Activated CD8-positive, alpha-beta T cell treated with anti-CD3 and anti-CD28 coated beads for 36 hours (primary cell): ENCODE data around the gene MARS1. TPM values are rescaled to one million over a fixed set of nuclear protein-coding genes. Genes with fewer than 3 reads are reported as not detected.
A peak's percentile ranks its signal among the peaks of the same experiment; 100 is the strongest.

ENCODE experiments used
- ATAC-seq: fragments of 200-7000 bp; cut with Tn5 transposase; one replicate; pipeline ENCODE4 v1.10.0; 2021; ENCODE audit warnings: mild to moderate bottlenecking, moderate library complexity
- CTCF ChIA-PET: fragments of 350-600 bp; sonication (Branson Sonifier 250); formaldehyde crosslinking; loops from one replicate; lab custom pipeline; 2021; ENCODE audit warnings: antibody characterized with exemption; lab: Charles Lee
- POLR2A ChIA-PET: fragments of 350-600 bp; sonication (Branson Sonifier 250); formaldehyde crosslinking; loops from one replicate; lab custom pipeline; 2021; ENCODE audit warnings: antibody characterized with exemption; lab: Charles Lee
- DNase-seq: peaks from one replicate; pipeline ENCODE4 v3.0.0-alpha.2; 2020
- H3K27ac Mint-ChIP-seq: one replicate; pipeline ENCODE4 v1.8.0; 2021; ENCODE audit warnings: mild to moderate bottlenecking, mixed read lengths
- H3K27me3 Mint-ChIP-seq: one replicate; pipeline ENCODE4 v1.8.0; 2021; ENCODE audit warnings: mixed read lengths
- H3K36me3 Mint-ChIP-seq: one replicate; pipeline ENCODE4 v1.8.0; 2021; ENCODE audit warnings: low read depth, mixed read lengths
- H3K4me1 Mint-ChIP-seq: one replicate; pipeline ENCODE4 v1.8.0; 2021; ENCODE audit warnings: low read depth, mixed read lengths
- H3K4me3 Mint-ChIP-seq: one replicate; pipeline ENCODE4 v1.8.0; 2021; ENCODE audit warnings: mild to moderate bottlenecking, moderate library complexity, mixed read lengths
- H3K9me3 Mint-ChIP-seq: one replicate; pipeline ENCODE4 v1.8.0; 2021; ENCODE audit warnings: mixed read lengths
- intact Hi-C: fragments of 100-400 bp; cut with micrococcal nuclease; formaldehyde crosslinking; loops from one replicate; pipeline ENCODE4 v1.10.0; 2022
- total RNA-seq, 2 experiments: library from RNA; stranded (reverse); gene quantifications; one replicate each; pipeline ENCODE4 v1.2.3, GENCODE V29; 2021
- TF ChIP-seq, protein P1 (sequence below): fragments of 200-600 bp; IDR thresholded peaks from one replicate; pipeline ENCODE4 v1.8.0; 2022; ENCODE audit warnings: antibody characterized with exemption, mild to moderate bottlenecking

MARS1 gene
- total RNA-seq, 2 experiments from 2014 or later: 343 to 345 TPM

DNA sequence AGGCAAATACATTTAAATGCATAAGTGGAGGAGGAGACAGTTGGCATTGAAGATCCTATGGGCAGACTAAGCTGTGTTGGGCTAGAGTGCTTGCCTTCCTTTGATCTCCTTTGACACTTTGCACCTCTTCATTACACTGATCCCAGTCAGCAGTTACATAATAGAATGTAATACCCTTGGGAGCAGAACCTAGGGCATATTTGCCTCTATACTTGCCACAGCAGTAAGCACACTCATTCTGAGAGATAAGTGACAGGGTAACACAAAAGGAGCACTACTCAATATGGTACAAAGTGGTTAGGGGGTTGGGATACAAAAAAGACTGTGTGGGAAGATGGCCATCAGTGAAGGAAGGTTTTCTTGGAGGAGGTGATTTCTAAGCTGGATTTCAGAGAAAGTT, 9.0 kb downstream of the MARS1 start:
- H3K27me3 Mint-ChIP-seq: no peaks in the 10 kb centered on the region
- peaks cover 74% of the 10 kb centered on the region for H3K36me3 Mint-ChIP-seq
- DNase-seq (no peak), ATAC-seq (no peak)
- POLR2A ChIA-PET: interaction anchor here (0.6 to 1.8 kb wide), 7 partner anchors 8 to 38 kb away, joined by 3 to 11 read pairs (median 4); no protein-coding TSS in a partner anchor
- H3K4me1 Mint-ChIP-seq: peaks cover 8% of the 10 kb centered on the region
- H3K9me3 Mint-ChIP-seq: peaks cover 2% of the 10 kb centered on the region
- H3K27ac Mint-ChIP-seq: peak overlapping the region; percentile 53
- TF ChIP-seq, protein P1, sequence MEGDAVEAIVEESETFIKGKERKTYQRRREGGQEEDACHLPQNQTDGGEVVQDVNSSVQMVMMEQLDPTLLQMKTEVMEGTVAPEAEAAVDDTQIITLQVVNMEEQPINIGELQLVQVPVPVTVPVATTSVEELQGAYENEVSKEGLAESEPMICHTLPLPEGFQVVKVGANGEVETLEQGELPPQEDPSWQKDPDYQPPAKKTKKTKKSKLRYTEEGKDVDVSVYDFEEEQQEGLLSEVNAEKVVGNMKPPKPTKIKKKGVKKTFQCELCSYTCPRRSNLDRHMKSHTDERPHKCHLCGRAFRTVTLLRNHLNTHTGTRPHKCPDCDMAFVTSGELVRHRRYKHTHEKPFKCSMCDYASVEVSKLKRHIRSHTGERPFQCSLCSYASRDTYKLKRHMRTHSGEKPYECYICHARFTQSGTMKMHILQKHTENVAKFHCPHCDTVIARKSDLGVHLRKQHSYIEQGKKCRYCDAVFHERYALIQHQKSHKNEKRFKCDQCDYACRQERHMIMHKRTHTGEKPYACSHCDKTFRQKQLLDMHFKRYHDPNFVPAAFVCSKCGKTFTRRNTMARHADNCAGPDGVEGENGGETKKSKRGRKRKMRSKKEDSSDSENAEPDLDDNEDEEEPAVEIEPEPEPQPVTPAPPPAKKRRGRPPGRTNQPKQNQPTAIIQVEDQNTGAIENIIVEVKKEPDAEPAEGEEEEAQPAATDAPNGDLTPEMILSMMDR: no peak
- H3K4me3 Mint-ChIP-seq: no peak overlapping the region
- CTCF ChIA-PET: interaction anchor here (2.0 kb wide), 1 partner anchor 38 kb away, joined by 5 read pairs; the partner anchor contains the start of gene GLI1
- intact Hi-C loops: no loop called here

DNA sequence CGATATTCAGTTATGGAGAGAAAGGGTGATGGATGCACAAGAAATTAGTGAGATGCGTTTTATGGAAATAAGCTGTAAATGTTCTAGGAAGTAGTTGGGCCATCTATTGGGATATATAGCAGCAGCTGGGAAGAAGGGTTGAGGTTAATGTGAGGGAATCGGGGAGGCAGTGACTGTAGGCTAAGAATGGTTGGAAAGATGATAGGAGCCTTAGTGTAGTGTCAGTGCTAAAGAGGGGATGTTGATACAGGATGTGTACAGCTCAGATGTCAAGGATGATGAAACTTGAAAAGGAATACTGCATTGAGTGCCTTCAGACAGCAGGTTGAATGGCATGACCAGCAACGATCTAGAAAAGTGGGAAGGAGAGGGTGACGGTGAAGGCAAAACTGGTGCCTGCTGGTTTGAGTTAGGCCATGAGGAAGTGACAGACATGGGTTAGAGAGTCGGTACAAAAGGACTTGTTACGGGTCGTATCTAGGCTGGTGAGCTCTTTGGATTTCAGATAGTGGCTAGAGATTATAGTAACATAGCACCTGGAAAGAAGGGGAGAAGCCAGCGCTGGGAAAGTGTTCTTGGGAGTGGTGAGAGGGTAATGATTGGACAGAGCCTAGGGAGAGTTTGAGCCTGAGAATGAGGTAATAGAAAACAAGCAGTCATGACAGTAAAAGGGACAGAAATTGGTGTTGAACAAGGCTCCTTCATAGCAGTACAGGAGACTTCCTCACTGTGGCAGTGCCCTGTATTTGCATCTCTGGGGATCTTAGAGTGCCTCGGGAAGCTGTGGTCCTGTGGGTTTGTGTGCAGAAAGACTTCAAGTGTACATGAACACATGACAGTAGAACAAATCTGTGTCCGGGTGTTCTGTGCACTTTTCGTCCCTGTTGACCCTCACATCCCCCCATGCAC, 9.6 kb downstream of the MARS1 start:
- Mint-ChIP-seq H3K27me3 (no peaks in the 10 kb centered on the region), H3K27ac (peak overlapping the region; percentile 53), H3K4me3 (no peak overlapping the region), H3K4me1 (peaks cover 10% of the 10 kb centered on the region), H3K36me3 (peaks cover 71% of the 10 kb centered on the region), H3K9me3 (peaks cover 2% of the 10 kb centered on the region)
- intact Hi-C loops: no loop called here
- TF ChIP-seq, protein P1: no peak
- ChIA-PET POLR2A (interaction anchor here (0.6 to 1.8 kb wide), 9 partner anchors 8 to 38 kb away, joined by 3 to 11 read pairs (median 4); no protein-coding TSS in a partner anchor), CTCF (interaction anchor here (2.0 kb wide), 1 partner anchor 38 kb away, joined by 5 read pairs; the partner anchor contains the start of gene GLI1)
- no peak for DNase-seq
- ATAC-seq: no peak

DNA sequence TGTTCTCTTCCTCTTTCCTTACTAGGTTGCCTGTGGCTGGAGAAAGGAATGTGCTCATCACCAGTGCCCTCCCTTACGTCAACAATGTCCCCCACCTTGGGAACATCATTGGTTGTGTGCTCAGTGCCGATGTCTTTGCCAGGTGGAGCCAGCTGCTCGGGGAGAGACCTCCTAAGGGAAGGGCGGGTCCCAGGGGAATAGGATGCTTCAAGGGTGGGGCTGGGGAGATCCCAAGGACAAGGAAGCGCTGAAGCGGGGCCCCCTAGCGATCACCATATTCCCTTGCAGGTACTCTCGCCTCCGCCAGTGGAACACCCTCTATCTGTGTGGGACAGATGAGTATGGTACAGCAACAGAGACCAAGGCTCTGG, 10.2 kb downstream of the MARS1 start:
- peaks cover 5% of the 10 kb centered on the region for H3K4me1 Mint-ChIP-seq
- CTCF ChIA-PET: interaction anchor here (2.0 kb wide), 1 partner anchor 39 kb away, joined by 5 read pairs; the partner anchor contains the start of gene GLI1
- no peak overlapping the region for H3K27ac Mint-ChIP-seq

DNA sequence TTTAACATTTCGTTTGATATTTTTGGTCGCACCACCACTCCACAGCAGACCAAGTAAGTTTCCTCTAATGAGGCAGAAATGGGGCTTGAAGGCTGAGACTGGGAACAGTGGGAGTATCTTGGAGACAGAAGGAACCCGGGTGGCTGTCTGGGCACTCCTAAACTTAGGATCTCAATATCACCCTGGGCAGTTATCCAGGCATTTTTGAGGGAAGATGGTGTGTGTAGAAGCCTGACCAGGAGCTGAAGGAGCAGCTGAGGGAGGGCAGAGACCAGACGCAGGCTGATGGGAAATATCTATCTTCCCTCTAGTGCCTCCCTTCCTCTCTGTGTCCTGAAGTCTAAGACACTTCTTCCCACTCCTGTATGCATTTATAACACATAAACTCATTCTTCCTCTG, 10.7 kb downstream of the MARS1 start:
- ChIA-PET POLR2A (interaction anchor here (1.3 to 1.5 kb wide), 2 partner anchors 13 to 21 kb away, joined by 4 read pairs; no protein-coding TSS in a partner anchor), CTCF (no interaction called here)
- DNase-seq: no peak

More for the DNA sequence above, 10.2 kb downstream of the MARS1 start:
- DNase-seq (no peak), ATAC-seq (no peak)
- no peaks in the 10 kb centered on the region for H3K27me3 Mint-ChIP-seq
- TF ChIP-seq, protein P1: no peak
- H3K4me3 Mint-ChIP-seq: no peak overlapping the region
- POLR2A ChIA-PET: interaction anchor here (1.3 to 1.8 kb wide), 4 partner anchors 8 to 37 kb away, joined by 4 to 5 read pairs (median 4); no protein-coding TSS in a partner anchor
- H3K9me3 Mint-ChIP-seq: peaks cover 2% of the 10 kb centered on the region
- peaks cover 69% of the 10 kb centered on the region for H3K36me3 Mint-ChIP-seq
- intact Hi-C loops: no loop called here

More for the DNA sequence above, 10.7 kb downstream of the MARS1 start:
- Mint-ChIP-seq H3K4me3 (no peak overlapping the region), H3K36me3 (peaks cover 70% of the 10 kb centered on the region), H3K4me1 (peaks cover 5% of the 10 kb centered on the region), H3K27ac (no peak overlapping the region), H3K27me3 (no peaks in the 10 kb centered on the region), H3K9me3 (peaks cover 2% of the 10 kb centered on the region)
- TF ChIP-seq, protein P1: no peak
- intact Hi-C loops: no loop called here
- no peak for ATAC-seq
